ENCODE results near the gene SLIT3.

DNA sequence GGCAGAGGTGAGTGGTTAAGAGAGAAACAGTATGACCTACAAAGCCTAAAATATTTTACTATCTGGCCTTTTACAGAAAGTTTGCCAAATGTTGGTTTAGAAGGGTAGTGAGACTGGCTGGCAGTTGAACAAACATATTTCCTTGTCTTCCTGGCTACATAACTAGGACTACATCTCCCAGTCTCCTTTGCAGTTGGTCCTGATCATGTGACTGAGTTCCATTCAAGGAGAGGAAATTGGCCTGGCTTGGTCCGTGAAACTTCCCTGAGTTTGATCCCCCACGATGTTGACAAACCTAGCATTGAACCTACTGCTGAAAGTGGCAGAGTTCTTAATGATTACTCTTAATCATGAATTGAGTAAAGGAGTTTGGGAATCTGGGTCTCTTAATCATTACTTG, 280.8 kb downstream of the SLIT3 start:
- TF ChIP-seq CHD2 (IDR thresholded peaks at IDR 0.05; ENCODE audit: borderline replicate concordance, low read depth, low read length): no peak
- TF ChIP-seq ZNF207 (IDR thresholded peaks at IDR 0.05; ENCODE audit: borderline replicate concordance): no peak
- no peak for TF ChIP-seq EZH2 (IDR thresholded peaks at IDR 0.05; ENCODE audit: borderline replicate concordance, control insufficient read depth, low read depth, low read length)
- no peak for TF ChIP-seq CREM (IDR thresholded peaks at IDR 0.05; ENCODE audit: low read depth)
- no peak for TF ChIP-seq CHD4 (IDR thresholded peaks at IDR 0.05)
- no peak for TF ChIP-seq SIX5 (IDR thresholded peaks at IDR 0.05; ENCODE audit: low read depth, low read length, severe bottlenecking)
- TF ChIP-seq, protein P1, sequence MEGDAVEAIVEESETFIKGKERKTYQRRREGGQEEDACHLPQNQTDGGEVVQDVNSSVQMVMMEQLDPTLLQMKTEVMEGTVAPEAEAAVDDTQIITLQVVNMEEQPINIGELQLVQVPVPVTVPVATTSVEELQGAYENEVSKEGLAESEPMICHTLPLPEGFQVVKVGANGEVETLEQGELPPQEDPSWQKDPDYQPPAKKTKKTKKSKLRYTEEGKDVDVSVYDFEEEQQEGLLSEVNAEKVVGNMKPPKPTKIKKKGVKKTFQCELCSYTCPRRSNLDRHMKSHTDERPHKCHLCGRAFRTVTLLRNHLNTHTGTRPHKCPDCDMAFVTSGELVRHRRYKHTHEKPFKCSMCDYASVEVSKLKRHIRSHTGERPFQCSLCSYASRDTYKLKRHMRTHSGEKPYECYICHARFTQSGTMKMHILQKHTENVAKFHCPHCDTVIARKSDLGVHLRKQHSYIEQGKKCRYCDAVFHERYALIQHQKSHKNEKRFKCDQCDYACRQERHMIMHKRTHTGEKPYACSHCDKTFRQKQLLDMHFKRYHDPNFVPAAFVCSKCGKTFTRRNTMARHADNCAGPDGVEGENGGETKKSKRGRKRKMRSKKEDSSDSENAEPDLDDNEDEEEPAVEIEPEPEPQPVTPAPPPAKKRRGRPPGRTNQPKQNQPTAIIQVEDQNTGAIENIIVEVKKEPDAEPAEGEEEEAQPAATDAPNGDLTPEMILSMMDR (IDR thresholded peaks at IDR 0.05 in 2 of 3, conservative IDR thresholded peaks at IDR 0.05 in 1 of 3; ENCODE audit: control insufficient read depth in 2 of 3, extremely low read depth in 1 of 3, insufficient read depth in 1 of 3, low read depth in 3 of 3, low read length in 3 of 3): no peak
- no peak for TF ChIP-seq RFX5 (IDR thresholded peaks at IDR 0.05; ENCODE audit: low read depth, low read length)
- TF ChIP-seq, protein P2, sequence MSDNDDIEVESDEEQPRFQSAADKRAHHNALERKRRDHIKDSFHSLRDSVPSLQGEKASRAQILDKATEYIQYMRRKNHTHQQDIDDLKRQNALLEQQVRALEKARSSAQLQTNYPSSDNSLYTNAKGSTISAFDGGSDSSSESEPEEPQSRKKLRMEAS (IDR thresholded peaks at IDR 0.05; ENCODE audit: low read depth, low read length): no peak
- TF ChIP-seq, protein P3, sequence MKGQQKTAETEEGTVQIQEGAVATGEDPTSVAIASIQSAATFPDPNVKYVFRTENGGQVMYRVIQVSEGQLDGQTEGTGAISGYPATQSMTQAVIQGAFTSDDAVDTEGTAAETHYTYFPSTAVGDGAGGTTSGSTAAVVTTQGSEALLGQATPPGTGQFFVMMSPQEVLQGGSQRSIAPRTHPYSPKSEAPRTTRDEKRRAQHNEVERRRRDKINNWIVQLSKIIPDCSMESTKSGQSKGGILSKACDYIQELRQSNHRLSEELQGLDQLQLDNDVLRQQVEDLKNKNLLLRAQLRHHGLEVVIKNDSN (IDR thresholded peaks at IDR 0.05; ENCODE audit: borderline replicate concordance, extremely low read length, insufficient read depth, low read depth, low read length): no peak
- TF ChIP-seq, protein P4, sequence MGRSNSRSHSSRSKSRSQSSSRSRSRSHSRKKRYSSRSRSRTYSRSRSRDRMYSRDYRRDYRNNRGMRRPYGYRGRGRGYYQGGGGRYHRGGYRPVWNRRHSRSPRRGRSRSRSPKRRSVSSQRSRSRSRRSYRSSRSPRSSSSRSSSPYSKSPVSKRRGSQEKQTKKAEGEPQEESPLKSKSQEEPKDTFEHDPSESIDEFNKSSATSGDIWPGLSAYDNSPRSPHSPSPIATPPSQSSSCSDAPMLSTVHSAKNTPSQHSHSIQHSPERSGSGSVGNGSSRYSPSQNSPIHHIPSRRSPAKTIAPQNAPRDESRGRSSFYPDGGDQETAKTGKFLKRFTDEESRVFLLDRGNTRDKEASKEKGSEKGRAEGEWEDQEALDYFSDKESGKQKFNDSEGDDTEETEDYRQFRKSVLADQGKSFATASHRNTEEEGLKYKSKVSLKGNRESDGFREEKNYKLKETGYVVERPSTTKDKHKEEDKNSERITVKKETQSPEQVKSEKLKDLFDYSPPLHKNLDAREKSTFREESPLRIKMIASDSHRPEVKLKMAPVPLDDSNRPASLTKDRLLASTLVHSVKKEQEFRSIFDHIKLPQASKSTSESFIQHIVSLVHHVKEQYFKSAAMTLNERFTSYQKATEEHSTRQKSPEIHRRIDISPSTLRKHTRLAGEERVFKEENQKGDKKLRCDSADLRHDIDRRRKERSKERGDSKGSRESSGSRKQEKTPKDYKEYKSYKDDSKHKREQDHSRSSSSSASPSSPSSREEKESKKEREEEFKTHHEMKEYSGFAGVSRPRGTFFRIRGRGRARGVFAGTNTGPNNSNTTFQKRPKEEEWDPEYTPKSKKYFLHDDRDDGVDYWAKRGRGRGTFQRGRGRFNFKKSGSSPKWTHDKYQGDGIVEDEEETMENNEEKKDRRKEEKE (IDR thresholded peaks at IDR 0.05): no peak
